Activated CD4-positive, alpha-beta T cell treated with anti-CD3 and anti-CD28 coated beads for 48 hours (primary cell): ENCODE results near the gene CBR3.
"Not testable (repeated sequence)": the region's sequence is repeated elsewhere in the genome, so short reads cannot be mapped to it uniquely, and the experiment has no call there.

ENCODE experiments used
- DNase-seq: peaks from one replicate; pipeline ENCODE4 v3.0.0-alpha.2; 2020

Gene CBR3

DNA sequence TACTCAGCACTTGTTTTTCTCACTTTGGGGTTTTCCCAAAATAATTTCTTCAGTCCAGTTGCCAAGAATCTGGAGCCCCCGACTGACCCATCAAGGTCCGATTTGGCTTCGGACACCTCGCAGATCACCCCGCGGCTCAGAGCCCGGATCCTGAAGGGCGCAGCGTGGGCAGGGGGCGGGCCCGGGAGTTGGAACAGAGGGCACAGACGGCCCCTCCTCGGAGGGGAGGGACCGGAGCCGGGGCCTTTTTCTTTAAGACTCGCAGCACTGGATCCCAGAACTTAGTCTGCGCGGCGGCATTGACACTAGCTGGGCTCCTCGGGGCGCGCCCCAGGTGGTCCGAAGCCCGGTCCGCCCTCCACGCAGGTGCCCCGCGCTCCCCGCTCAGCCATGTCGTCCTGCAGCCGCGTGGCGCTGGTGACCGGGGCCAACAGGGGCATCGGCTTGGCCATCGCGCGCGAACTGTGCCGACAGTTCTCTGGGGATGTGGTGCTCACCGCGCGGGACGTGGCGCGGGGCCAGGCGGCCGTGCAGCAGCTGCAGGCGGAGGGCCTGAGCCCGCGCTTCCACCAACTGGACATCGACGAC, at the start of gene CBR3:
TSS of gene CBR3 (plus strand) at position 277 of the 588 bp plus-strand sequence. CDS start at position 391, 114 bp downstream.
- peak; percentile 76 for DNase-seq

GRCh38 chr21:36087362-36088138, 47.3 kb upstream of the CBR3 start:
- DNase-seq = no peak

DNA sequence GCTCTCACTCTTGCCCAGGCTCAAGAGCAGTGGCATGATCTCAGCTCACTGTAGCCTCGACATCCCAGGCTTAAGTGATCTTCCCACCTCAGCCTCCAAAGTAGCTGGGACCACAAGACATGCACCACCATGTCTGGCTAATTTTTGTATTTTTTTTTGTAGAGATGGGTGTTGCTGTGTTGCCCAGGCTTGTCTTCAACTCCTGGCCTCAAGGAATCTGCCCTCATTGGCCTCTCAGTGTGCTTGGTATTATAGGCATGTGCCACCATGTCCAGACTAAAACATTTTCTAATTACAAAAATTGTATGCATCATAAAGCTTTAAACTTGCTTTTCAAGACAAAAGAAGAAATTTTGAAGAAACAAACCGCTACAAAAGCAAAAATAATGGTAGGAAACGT, 44.9 kb upstream of the CBR3 start:
- DNase-seq = no peak

DNA sequence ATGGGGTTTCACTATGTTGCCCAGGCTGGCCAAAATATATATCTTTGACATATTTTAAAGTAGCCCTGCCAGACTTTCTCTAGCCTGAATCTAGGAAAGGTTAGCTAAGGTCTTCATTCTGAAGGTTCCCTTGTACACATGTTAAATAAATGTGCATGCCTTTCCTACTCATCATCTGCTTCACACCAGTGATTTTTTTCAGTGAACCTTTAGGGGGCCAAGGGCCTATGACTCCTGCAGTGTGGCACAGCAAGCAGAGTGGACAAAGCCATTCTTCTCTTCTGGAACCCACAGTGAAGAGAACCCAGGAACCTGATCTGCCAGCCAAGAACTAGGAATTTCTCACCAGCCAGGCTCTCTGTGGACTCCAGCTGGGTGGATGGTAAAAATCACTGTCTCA, 42.2 kb upstream of the CBR3 start:
- DNase-seq = no peak

DNA sequence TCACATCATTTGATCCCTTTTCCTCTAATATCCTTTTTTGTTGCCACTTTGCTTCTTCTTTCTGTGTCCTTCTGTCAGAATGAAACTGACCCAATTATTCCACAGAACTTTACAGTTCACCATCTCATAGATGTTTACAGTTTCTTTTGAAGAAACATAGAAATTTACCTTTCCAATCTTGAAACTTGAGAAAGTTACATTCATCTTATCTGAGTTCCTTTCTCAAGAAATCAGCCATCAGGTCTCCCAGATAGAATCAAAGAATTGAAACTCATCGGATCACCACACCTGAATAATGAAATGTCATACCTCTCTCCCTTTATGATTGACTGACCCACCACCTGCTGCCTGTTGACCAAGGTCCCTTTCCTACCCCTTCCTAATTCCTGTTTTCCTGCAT, 41.4 kb upstream of the CBR3 start:
- no peak for DNase-seq

- DNase-seq = no peak
These were observed 38.2 kb upstream of the CBR3 start for GRCh38 chr21:36096398-36097290.

GRCh38 chr21:36097427-36098181, 37.3 kb upstream of the CBR3 start:
- DNase-seq = no peak

DNA sequence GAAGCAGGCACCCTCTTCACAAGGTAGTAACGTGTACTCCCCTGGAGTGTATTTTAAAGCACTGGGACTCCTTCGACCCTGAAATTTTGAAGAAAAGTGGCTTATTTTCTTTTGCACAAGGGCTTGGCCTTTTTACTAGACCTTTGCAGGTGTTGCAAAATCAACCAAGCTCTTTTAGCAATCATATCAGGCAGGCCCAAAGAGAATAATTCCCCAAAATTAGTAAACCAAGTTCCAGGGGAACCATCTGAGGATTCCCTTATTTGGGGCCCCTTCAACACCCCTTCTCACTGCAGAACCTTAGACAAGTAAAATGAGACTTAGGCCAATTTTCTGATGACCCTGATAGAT, 36.7 kb upstream of the CBR3 start:
- DNase-seq = no peak

- no peak for DNase-seq
These were observed 35.9 kb upstream of the CBR3 start for GRCh38 chr21:36099000-36099399.

GRCh38 chr21:36099695-36100211, 35.1 kb upstream of the CBR3 start:
- DNase-seq = not testable (repeated sequence)

DNA sequence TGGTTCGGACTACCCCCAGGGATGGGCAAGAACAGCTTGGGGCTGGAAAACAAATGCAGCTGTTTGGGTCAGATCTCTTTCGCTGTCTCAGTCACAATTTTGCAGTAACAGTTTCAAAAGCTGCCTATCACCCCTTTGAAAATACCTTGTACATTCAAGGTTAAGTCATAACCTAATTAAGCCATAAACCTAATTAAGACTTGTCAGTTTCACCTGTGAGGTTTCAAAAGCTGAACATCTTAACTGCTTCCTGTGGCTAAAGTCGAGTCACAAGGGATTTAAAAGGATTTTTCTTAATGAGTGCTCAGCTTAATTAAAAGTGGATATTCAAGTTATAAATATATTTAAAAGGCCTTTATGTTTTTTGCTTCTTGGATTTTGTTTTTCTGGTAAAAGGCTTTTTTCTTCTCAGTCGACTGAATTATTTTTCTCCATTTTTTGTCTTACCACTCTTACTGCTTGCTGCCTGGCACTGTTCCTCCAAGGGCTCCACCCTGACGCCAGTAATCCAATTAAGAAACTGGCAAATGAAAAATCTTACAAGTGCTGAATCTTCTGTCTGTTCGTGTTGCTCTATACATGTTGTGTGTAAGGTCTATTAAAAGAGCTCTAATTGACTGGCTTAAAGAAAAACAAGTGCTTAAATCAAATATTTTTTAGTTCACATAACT, 33.8 kb upstream of the CBR3 start:
- DNase-seq = no peak

DNA sequence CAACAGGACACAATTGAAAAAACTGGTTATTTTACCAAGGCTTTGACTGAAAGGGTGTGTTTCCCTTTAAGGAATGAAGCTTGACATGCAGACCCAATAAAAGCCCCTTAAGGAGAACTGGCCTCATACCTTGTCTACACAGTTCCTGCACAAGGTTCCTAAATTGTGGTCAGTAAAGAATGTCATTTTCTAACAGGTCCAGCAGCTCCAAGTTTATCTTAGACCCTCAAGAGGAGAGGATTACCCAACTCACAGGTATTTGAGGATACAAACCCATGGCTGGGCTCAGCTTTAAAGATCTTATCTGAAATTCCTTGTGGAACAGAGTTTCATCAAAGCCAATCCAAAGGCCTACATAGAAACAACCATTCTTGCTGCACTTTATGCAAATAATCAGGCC, 31.4 kb upstream of the CBR3 start:
- DNase-seq = no peak

DNA sequence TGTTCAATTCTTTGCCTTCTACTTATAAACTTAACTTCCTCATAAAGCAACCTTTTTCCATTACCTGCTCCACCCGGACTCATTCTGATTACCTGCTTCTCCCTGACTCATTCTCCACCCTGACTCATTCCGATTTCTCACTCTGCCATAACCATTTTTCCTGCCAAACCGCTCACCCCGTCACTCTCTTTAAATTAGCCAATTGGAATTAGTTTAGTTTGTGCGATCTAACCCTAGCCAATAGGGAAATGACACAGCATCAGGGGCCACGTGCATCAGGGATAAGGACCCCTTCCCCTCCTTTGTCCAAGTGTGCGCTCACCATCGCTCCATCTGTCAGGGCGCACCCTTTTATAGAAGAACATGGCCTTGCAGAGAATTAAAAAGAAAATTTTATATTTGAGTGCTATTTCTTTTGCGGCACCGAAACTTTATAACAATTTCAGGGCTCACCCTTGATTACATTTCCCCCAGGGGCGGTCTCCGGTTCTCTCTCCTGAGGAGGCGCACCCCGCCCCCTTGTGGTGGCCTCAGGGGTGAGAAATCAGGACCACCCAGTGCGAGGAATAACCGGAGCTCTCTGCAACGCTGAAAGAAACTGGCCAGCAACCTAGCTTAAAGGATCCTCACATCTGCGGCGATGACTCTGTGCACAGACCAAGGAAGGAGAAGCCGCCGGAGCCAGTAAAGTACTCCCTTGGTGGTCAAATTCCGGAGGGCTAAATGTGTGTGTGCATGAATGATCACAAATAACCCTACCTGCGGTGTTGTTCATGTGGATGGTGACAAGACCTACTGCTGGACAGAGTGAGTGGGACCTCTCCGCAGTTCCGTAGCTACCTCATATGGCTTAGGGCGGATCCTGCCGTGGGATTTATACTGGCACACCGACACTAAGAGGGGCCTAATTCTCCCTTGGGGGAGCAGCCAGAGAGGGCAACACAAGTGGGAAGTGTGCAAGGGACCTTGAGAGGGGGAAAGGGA, 30.3 kb upstream of the CBR3 start:
- peak; percentile 70 for DNase-seq

DNA sequence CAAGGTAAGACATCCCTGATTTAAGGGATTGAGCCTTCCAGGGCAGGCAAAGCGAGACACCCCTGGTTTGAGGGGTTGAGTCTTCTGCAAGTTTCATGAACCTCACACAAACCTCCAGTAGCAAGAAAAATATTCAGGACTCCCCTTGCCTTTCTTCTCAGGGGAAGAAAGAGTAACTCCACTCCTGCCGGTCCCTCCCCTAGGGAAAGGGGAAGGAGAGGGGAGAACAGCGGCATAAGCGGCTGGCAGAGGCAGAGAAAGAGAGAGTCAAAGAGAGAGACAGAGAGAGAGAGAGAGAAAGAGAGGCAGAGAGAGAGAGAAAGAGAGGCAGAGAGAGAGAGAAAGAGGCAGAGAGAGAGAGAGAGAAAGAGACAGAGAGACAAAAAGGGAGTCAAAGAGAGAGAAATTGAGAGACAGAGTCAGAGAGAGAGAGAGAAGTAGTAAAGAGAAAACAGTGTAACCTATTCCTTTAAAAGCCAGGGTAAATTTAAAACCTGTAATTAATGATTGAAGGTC, 29.5 kb upstream of the CBR3 start:
- DNase-seq = no peak

- no peak for DNase-seq
These were observed 25.0 kb upstream of the CBR3 start for GRCh38 chr21:36109868-36110267.

DNA sequence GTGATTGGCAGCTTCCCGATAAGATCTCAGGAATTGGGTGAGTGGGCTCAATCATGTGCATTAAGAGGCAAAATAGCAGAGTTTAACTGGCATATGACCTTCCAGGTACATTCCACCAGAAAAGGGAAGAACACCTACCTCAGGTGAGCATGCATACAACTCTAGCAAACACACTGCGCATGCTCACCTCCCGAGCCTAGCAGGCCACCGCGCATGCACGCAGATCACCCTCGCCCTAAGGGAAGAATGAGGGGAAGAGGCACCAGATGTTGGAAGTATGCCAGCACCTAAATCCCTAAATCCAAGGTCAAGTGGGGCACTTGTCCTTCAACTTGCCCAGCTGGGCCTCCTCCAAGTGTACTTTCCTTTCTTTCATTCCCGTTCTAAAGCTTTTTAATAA, 23.6 kb upstream of the CBR3 start:
- DNase-seq = no peak

DNA sequence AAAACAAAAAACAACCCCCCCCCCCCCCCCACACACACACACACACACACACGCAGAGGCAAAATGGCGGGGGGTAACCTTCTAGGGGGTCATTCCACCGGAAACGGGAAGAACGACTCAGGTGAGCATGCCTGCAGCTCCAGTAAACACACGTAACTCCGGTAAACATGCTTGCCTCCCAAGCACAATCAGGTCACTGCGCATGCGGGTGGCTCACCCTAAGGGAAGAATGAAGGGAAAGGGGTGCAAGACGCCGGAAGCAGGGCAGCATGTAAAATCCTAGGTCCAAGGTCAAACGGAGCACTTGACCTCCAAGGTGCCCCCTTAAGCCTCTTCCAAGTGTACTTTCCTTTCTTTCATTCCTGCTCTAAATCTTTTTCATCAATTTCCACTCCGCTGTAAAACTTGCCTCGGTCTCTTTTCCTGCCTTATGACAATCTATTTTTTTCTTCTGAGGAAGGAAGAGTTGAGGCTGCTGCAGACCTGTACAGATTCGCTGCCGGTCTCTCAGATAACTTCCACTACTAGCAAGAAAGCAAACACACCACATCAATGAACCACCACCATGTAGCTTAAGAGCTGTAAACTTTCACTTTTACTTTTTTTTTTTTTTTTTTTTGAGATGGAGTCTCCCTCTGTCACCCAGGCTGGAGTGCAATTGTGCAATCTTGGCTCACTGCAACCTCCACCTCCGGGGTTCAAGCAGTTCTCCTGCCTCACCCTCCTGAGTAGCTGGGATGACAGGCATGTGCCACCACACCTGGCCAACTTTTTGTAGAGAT, 21.0 kb upstream of the CBR3 start:
- DNase-seq = peak; percentile 65

DNA sequence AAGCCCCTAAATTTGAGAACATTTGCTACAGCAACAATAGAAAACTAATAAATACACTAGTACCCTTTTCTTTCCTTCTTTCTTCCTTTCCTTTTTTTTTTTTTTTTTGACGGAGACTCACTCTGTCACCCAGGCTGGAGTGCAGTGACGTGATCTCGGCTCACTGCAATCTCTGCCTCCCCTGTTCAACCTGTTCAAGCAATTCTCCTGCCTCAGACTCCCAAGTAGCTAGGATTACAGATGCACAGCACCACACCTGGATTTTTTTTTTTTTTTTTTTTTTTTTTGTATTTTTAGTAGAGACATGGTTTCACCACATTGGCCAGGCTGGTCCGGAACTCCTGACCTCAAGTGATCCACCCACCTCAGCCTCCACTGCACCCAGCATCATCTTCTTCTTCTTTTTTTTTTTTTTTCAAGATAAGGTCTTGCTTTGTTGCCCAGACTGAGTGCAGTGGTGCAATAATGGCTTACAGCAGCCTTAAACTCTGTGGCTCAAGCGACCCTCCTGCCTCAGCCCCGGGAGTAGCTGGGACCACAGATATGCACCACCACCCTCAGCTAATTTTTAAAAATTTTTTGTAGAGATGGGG, 19.6 kb upstream of the CBR3 start:
- no peak for DNase-seq

DNA sequence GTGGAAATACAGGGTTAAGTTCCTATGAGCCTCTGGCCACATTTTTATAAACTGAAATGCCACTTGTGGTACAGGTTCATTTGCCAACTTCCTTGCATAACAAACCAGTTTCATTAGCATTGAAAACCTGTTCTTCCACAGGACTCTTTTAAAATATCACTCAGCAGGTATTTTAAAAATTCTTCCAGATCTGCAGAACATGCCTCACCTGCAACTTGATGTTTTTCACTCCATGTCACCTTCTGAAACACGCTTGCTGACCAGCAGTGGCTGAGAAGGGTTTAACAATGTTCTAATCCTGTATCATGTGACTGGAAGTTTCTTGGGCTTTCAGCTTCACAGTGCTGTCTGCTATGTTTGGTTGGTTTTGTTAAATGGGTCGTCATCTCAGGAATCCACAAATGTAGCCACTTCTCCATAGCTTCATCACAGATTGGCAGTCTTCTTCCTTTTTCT, 17.6 kb upstream of the CBR3 start:
- no peak for DNase-seq
